ENCODE results near the gene PDGFA. TPM values are rescaled to one million over a fixed set of nuclear protein-coding genes. Genes with fewer than 3 reads are reported as not detected.

PDGFA gene
- total RNA-seq, 4 donors from 2014 or later = 16.2 to 41.6 (median 22.0) TPM

- H3K36me3 ChIP-seq = no peaks in the 10 kb centered on the region
- TF ChIP-seq POLR2A (IDR thresholded peaks at IDR 0.05) (no peak), EP300 (IDR thresholded peaks at IDR 0.05) (no peak), CTCF (IDR thresholded peaks at IDR 0.05) (no peak), POLR2AphosphoS5 (IDR thresholded peaks at IDR 0.05) (no peak)
- H3K27me3 ChIP-seq = peaks cover 35% of the 10 kb centered on the region
- H3K9me3 ChIP-seq = no peaks in the 10 kb centered on the region
- no peak overlapping the region for H3K27ac ChIP-seq
- H3K4me1 ChIP-seq = peaks cover 56% of the 10 kb centered on the region
- 11% methylated on average over 11 of the region's 72 CpGs for WGBS
- no peak for DNase-seq (ENCODE audit: low spot score in 2 of 2)
- H3K4me3 ChIP-seq = peak overlapping the region; percentile 51
Observed at GRCh38 chr7:521221-522070, 1.8 kb upstream of the PDGFA start.

- Histone ChIP-seq H3K4me1 (peaks cover 64% of the 10 kb centered on the region), H3K36me3 (no peaks in the 10 kb centered on the region), H3K27me3 (peaks cover 35% of the 10 kb centered on the region), H3K27ac (peak overlapping the region; percentile 55), H3K4me3 (peak overlapping the region; percentile 75), H3K9me3 (no peaks in the 10 kb centered on the region)
- TF ChIP-seq CTCF (IDR thresholded peaks at IDR 0.05) (no peak), EP300 (IDR thresholded peaks at IDR 0.05) (no peak), POLR2A (IDR thresholded peaks at IDR 0.05) (no peak), POLR2AphosphoS5 (IDR thresholded peaks at IDR 0.05) (no peak)
- WGBS = 4% methylated on average over 27 of the region's 63 CpGs
- DNase-seq (ENCODE audit: low spot score in 2 of 2) = no peak
Observed at GRCh38 chr7:520503-521161, 986 bp upstream of the PDGFA start.

GRCh38 chr7:518630-519483 lies 789 bp downstream of the PDGFA start:
- Histone ChIP-seq H3K4me1 (peaks cover 81% of the 10 kb centered on the region), H3K27ac (peak overlapping the region; percentile 76), H3K36me3 (no peaks in the 10 kb centered on the region), H3K4me3 (peak overlapping the region; percentile 75), H3K27me3 (peaks cover 31% of the 10 kb centered on the region), H3K9me3 (no peaks in the 10 kb centered on the region)
- peak in 1 of 3 donors; percentile 18 for TF ChIP-seq POLR2AphosphoS5 (IDR thresholded peaks at IDR 0.05)
- TF ChIP-seq POLR2A (IDR thresholded peaks at IDR 0.05) = no peak
- DNase-seq (ENCODE audit: low spot score in 2 of 2) = no peak
- 0% methylated on average over 1 of the region's 93 CpGs for WGBS

GRCh38 chr7:517774-518629 lies 1.6 kb downstream of the PDGFA start:
- H3K4me3 ChIP-seq = peak overlapping the region; percentile 75
- peak overlapping the region; percentile 76 for H3K27ac ChIP-seq
- H3K36me3 ChIP-seq = no peaks in the 10 kb centered on the region
- DNase-seq (ENCODE audit: low spot score in 2 of 2) = no peak
- no peaks in the 10 kb centered on the region for H3K9me3 ChIP-seq
- H3K4me1 ChIP-seq = peaks cover 88% of the 10 kb centered on the region
- H3K27me3 ChIP-seq = peaks cover 26% of the 10 kb centered on the region
- under 1% methylated on average over 42 of the region's 70 CpGs for WGBS
- TF ChIP-seq EP300 (IDR thresholded peaks at IDR 0.05) (no peak), POLR2A (IDR thresholded peaks at IDR 0.05) (no peak), CTCF (IDR thresholded peaks at IDR 0.05) (no peak), POLR2AphosphoS5 (IDR thresholded peaks at IDR 0.05) (no peak)
